Germinal center (tissue), 1 donor: ENCODE measurements around the gene ORM1.
A peak's percentile ranks its signal among the peaks of the same experiment; 100 is the strongest.

Source experiments
- DNase-seq: peaks from one replicate; pipeline ENCODE4 v3.0.0; 2012; ENCODE audit warnings: mixed read lengths, low spot score

ORM1 gene

DNA sequence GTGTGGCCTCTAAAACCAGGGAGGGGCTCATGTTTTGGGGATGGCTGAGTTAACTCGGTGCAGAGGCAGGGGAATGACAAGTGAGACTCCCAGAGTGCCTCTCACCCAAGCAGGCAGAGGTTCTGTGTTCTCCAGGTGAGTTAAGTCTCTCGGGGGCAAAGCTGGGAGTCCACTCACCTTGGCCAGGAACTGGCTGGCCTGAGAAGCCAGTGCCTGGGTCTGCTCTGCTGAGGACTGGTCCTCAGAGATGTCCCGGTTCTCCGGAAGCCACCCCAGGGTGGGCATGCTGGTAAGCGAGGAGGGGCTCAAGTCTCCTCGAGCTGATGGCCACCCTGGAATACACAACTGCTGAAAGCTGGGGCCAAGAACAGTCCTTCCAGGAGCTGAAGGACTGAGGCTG is 44.5 kb downstream of the ORM1 start:
- DNase-seq: no peak

DNA sequence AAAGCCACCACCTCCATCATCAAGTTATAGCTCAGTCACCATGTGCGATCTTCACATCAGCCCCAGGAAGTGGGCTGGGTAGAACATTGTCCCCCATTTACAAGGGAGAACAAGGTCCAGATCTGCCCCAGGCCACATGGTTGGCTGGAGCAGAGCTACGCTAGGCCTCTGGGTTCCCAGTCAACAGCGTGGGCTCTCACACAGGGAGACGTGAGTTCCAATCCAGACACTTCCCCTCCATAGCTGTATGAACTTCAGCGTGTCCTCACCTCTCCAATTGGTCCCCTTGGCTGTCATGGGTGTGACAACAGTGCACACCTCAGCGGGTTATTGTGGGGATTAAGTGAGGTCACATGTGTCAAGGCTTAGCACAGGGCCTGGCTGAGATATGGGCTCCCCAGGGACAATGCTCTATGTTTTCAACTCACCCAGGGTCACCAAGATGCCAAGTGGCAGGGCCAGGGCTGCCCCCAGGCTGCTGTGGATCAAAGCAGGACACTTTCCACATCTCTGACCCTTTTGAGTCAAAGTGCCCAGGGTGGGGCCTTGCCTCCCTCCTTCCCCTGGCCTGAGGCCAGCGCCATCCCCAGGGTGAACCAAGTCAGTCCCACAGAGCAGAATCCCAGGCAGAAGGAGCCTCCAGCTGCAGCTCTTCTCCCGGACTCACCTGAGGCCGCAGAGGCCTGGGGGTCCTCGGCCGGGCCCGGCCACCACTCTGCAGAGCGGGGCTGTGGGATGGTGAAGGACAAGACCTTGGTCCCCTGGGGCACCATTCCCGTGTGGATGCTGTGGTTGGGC is 45.1 kb downstream of the ORM1 start:
- no peak for DNase-seq

DNA sequence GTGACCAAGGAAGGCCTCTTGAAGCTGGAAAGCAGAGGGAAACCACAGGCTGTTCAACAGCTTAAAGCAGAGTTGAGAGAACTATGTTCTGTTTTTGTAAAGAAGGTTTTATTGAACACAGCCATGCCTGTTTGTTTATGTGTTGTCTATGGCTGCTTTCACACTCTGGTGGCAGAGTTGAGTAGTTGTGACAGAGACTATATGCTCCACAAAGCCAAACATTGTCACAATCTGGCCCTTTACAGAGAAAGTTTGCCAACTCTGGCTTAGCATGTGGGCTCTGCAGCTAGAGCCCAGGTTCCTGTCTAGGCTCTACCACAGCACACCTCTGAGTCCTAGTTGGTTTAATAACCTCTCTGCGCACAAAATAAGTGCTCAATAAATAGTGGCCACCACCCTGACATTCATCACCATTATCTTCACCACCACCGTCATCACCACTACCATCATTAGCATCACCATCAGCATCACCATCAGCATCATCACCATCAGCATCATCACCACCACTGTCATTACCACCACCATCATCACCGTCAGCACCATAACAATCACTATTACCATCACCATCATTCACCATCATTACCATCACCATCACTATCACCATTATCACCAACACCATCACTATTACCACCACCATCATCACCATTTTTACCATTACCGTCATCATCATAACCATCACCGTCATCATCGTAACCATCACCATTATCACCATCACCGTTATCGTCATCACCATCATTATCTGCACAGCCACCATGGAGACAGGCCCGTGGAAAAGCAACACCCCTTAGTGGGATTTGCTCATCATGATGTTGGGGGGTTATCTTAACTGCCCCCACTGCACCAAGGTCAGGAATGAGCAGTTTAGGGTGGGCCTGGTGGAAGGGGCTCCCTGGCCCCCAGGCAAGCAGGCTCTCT is 46.6 kb downstream of the ORM1 start:
- DNase-seq: no peak

DNA sequence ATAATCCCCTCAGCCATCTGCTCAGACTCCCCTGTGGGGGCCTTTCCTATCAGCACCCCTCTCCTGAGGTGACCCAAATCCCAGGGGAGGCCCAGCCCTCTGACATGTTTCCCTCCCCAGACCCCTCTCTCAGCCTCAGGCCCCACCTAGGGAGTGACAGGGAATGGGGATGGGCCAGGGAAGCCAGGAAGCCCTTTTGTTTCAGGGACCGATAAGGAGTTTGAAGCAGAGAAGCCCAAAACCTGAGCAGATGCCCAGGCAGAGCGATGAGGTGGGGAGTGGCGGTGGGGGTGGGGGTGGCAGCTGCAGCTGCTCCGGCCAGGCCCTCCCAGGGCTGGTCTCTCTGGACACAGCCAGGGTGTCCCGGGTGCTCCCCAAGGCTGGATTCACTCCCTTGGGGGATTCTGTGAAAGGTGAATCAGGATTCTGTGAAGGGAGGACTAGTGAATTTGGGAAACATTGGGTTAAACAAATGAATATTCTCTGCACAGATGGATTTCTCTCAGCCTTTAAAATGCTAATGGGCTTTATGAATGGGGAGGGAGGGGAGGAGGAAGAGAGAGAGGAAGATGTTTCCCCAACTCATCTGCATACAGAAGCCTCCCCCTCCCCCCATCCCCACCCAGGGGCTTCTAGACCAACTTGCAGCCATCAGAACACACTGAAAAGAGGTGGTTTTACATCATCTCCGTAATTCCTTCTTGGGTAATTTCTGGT is 47.5 kb downstream of the ORM1 start:
- DNase-seq: no peak

DNA sequence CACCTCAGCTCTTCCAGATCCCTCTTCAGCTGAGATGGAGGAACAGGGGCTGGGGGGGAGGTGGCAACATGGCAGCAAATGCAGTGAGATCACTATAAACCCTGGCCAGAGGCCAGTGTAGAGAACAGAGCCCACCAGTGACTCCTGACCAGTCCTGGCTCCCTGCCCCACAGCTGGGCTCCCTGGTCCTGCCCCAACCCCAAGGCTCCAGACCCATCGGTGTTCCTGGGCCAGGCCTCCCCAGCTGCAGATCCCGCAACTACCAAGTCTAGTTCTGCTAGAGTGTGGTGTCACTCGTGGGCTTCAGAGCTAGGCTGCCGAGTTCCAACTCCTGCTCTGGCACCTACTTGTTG is 48.0 kb downstream of the ORM1 start:
- DNase-seq: no peak

DNA sequence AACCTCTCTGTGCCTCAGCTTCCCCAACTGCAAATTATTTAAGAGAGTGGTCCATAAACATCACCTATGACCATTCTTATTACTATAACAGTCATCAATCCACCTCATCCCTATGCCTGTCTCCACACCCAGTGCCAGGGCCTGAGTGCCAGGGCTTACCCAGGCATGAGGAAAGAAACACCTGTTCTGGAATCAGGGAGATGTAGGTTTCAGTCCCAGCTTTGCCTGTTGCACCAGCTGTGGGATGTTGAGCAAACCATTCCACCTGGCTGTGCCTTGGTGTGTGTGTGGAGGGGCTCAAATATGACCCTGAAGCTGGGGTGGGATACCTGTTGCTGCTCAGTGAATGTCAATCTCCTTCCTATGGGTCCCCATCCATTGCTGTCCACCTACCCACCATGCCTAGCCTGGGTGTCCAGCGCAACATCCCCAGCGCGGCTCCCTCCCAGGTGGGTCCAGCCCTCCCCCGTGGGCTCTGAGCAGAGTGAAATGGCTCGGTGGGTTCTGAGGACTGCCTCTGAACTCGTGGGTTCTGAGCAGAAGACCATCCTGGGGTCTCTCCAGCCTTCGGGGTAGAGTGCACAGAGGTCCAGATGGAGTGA is 48.5 kb downstream of the ORM1 start:
- DNase-seq: no peak

DNA sequence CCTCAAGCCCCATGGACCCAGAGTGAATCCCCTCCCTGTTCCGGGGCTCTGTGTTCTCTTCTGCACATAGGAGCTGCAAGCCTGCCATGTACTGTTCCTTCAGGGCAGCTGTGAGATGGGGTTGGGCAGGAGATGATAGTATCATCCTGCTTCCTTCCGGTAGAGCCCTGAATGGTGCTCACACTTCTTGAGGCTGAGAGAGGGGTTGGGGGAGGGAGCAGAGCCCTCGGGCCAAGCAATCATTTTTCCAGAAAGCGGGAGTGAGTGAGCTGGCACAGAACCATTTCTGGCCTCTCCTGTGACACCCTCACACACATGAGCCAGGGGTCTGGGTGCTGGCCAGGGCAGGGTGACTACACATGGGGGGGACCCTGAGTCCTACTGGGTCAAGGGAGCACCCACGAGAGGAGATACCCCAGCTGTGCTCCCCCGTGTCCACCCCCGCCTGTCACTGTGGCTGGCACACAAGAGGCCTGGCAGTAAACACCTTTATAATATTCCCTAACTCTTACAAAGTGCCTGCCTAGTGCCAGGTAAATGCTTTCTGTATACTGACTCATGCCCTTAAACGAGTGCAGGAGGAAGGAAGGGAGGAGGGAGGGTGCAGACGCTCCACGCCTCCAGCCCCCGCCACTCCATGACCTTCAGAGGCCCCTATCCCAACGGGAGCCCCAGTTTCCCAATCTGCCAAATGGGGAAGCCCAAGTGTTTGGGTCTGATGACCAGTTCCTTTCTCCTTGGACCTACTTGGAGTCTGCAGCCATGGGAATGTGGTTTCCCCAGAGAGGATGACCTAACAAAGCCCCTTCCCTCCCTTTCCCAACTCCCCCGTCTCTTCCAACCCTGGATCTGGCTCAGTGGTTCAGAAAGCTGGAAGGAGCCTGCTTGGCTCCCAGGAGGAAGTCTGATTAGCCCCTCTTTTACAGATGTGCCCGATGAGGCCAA is 49.3 kb downstream of the ORM1 start:
- DNase-seq: no peak

DNA sequence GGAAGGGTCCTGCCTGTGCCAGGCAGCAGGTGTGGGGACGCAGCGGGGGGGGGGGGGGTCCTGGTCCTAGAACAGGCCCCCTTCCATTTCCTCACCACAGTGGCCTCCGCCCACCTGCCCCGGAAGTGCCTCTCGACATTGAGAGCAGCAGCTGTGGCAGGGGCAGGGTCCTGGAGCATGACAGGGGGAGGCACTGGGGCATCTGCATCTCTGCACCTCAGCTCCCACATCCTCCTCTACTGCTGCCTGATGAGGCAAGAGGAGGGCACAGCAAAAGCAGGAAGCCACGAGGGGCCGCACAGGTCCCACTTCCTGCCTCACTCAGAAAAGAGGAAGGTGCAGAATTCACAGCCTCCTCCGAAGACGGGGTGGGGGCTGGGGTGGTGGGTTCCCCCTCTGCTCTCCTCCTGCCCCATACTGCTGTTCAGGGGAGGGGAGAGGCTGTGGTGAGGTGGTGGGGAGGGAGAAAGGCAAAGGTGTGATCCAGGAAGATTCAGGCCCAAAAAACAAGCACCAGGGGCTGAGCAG is 50.1 kb downstream of the ORM1 start:
- DNase-seq: peak; percentile 89

DNA sequence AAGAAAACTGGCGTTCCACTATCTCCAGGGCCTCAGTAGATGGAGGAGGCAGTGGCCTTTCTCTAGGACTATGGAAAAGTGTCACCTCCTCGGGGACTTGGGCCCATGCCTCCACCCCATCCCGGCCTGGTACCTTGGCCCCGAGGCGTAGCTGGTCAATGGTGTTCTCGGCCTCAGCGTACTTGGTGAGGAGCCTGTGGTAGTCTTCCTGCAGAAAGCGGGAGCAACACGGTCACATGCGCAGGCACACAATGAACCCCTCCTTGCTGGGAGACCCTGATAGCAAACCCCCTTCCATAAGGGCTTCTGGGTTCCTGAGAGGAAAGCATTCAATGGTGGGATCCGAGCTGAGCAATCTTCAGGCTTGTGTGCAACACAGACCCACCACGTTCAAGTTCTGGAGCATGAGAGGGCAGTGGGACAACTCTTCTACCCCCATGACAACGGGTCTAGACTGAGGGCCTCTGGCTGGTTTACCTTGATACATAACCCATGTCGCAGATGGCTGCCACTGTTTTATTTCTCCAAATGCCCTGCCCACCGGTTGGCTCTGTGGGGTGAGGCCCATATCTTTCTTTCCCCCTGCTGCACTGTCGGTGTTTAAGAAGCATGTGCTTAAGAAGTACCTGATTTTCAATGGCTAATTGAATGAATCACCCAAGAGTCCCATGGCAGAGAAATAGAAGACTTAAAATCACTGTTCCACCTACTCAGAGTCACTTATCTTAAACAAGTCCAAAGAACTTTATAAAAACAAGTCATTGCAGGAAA is 51.2 kb downstream of the ORM1 start:
- no peak for DNase-seq

DNA sequence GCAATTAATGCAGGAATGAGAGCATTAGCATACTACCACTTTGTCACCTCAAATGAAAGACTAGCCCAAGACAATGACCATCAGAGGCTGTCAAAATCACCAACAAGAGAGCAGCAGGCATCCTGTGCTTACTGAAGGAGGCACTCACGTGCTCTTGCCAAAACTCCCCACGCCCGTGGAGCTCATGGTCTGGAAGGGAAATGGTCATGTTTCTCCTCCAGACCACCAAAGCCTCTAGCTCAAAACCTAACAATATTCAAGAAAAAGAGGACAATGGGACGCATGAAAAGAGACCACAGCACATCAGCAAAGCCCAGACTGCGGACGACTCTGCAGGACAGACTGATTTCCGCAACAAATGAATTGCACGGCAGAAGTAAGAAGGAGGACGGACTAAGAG is 52.0 kb downstream of the ORM1 start:
- DNase-seq: no peak

DNA sequence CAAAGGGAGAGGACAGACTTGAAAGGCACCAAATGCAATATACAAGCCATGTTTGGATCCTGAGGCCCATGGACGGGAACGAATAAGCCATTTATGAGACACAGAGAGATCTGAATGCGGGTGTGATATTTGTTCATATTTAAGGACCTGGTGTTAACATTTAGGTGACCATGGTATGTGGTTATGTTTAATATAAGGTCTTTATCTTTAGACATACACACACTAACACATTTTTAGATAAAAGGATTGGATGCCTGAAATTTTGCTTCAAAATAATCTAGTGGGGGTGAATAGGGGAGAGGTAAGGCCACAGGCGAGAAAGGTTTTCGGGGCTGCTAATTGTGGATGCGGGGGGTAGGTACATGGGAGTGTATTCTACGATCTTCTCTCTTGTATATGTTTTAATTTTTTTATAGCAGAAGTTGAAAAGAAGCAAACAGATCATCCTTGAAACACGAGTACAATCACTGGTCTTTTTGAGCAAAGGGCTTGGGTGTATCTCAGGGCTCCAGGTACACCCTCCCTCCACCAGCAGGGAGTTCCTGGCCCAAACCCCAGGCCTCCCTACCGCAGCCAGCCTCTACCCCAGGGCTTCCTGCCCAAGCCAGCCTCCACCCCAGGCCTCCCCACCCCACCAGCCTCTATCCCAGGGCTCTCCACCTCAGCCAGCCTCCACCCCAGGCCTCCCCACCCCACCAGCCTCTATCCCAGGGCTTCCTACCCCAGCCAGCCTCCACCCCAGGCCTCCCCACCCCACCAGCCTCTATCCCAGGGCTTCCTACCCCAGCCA is 52.7 kb downstream of the ORM1 start:
- DNase-seq: no peak
